Right cardiac atrium (tissue), 5 donors: ENCODE results near the gene BCAS3. TPM values are rescaled to one million over a fixed set of nuclear protein-coding genes. Genes with fewer than 3 reads are reported as not detected.
"Not testable (repeated sequence)": the region's sequence is repeated elsewhere in the genome, so short reads cannot be mapped to it uniquely, and the experiment has no call there.

Experiments used
- ATAC-seq, 2 donors: fragments of 200-7000 bp; cut with Tn5 transposase; one replicate each; pipeline versions ENCODE4 v1.8.0 to v1.9.1; 2020; ENCODE audit warnings: moderate library complexity in 2 of 2, mild to moderate bottlenecking in 1 of 2
- DNase-seq, 3 donors: peaks; one replicate each; pipeline ENCODE4 v3.0.0-alpha.2; 2020
- H3K27ac ChIP-seq: one replicate; pipeline ENCODE4 v1.5.1; 2013; ENCODE audit warnings: mild to moderate bottlenecking, low read length, control low read depth, moderate library complexity
- H3K27me3 ChIP-seq: one replicate; pipeline ENCODE4 v1.6.1; 2013; ENCODE audit not compliant: control insufficient read depth, insufficient read depth
- H3K4me1 ChIP-seq: one replicate; pipeline ENCODE4 v1.6.1; 2013; ENCODE audit warnings: low read length; ENCODE audit not compliant: control insufficient read depth, insufficient read depth
- H3K4me3 ChIP-seq: one replicate; pipeline ENCODE4 v1.5.1; 2013; ENCODE audit warnings: low read length, control low read depth
- H3K9me3 ChIP-seq: one replicate; pipeline ENCODE4 v1.6.1; 2013; ENCODE audit warnings: low read length; ENCODE audit not compliant: control insufficient read depth
- WGBS: extraction: QIAGEN DNeasy Blood & Tissue Kit; methylation state at CpG from one replicate; pipeline ENCODE4 v1.1.7; 2013; 5-methylcytosine and 5-hydroxymethylcytosine counted together
- intact Hi-C, 4 donors: fragments of 100-400 bp; cut with DNase I; formaldehyde crosslinking; loops; one replicate each; pipeline versions ENCODE4 v1.11.0 to v1.14.0; 2022 to 2023
- polyA plus RNA-seq: library from polyadenylated mRNA; stranded (reverse); fragments of 200-250 nt; gene quantifications from one replicate; pipeline ENCODE4 v1.2.3, GENCODE V29; 2013
- total RNA-seq, 4 donors: library from RNA; stranded (reverse); fragmentation: NEBNext Ultra II Directional; extraction: Animal tissue kit (Norgen Biotek cat#: 25700); gene quantifications; one replicate each; pipeline ENCODE4 v1.2.1, GENCODE V29; 2021
- donor health status: healthy with polysubstance abuse.
- donor health status: DM: no; HTN: yes; CAD: no.
- donor health status: DM: no; HTN: no; CAD: no.
- donor health status: DM: no; HTN: yes; CAD: no; lungs with severe emphysema.
- donor health status: DM: yes; HTN: yes; CAD: no.

BCAS3 gene
- total and polyA plus RNA-seq, 5 donors = 6.6 to 19.6 (median 19.1) TPM

DNA sequence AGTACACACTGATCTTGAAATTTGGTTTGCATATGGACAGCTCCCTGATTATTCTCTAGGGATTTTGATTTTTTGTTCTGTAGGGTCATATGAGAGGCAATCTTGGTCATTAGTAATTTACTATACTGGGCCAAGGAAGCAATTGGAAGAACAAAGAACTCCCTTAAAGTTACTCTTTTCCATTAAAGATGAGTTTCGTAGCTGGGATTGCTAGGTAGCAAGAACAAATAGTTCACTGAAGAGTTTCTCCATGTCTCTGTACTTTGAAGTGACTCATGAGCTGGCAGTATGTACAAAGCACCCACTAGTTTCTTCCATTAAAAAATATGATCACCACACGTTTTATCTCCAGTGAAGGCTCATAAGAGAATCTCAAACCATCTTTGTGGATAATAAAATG, 6.2 kb upstream of the BCAS3 start:
- 49% methylated on average over 2 of the region's 2 CpGs for WGBS
- Histone ChIP-seq H3K27ac (no peak overlapping the region), H3K4me1 (no peaks in the 10 kb centered on the region), H3K4me3 (no peak overlapping the region), H3K9me3 (no peaks in the 10 kb centered on the region), H3K27me3 (no peaks in the 10 kb centered on the region)
- no peak for ATAC-seq
- no peak for DNase-seq
- intact Hi-C loops = no loop called here

DNA sequence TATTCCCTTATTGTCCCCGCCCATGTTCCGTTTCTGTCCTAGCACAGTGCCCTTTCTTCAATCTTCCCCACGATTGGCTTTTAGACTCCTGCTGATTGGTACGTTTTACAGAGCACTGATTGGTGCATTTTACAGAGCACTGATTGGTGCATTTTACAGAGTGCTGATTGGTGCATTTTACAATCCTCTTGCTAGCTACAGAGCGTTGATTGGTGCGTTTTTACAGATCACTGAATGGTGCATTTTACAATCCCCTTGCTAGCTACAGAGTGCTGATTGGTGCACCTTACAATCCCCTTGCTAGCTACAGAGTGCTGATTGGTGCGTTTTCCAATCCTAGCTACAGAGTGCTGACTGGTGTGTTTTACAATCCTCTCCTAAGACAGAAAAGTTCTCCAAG, 3.0 kb upstream of the BCAS3 start:
- H3K4me1 ChIP-seq, DNase-seq, ATAC-seq, H3K27me3 ChIP-seq, H3K9me3 ChIP-seq, H3K27ac ChIP-seq, H3K4me3 ChIP-seq, intact Hi-C loops: not testable (repeated sequence)
- 89% methylated on average over 7 of the region's 7 CpGs for WGBS

DNA sequence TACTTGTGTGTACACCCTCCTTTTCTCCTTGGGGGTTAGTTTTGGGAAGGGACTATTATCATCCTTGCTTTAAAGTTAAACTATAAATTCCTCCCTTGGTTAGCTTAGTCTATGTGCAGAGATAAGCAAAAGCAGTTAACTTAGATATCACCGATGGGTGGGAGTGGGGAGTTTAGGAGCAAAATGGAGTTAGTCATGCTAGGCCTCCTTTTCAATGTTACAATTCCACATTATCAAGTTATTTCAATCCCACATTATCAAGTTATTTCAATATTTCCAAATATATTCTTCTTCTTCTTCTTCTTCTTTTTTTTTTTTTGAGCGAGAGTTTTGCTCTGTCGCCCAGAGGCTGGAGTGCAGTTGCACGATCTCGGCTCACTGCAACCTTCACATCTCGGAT, 1.7 kb upstream of the BCAS3 start:
- Histone ChIP-seq H3K27me3 (no peaks in the 10 kb centered on the region), H3K4me3 (no peak overlapping the region), H3K4me1 (peaks cover 2% of the 10 kb centered on the region), H3K27ac (no peak overlapping the region), H3K9me3 (no peaks in the 10 kb centered on the region)
- WGBS = 95% methylated on average over 6 of the region's 6 CpGs
- DNase-seq (no peak), ATAC-seq (no peak)
- intact Hi-C loops = no loop called here

DNA sequence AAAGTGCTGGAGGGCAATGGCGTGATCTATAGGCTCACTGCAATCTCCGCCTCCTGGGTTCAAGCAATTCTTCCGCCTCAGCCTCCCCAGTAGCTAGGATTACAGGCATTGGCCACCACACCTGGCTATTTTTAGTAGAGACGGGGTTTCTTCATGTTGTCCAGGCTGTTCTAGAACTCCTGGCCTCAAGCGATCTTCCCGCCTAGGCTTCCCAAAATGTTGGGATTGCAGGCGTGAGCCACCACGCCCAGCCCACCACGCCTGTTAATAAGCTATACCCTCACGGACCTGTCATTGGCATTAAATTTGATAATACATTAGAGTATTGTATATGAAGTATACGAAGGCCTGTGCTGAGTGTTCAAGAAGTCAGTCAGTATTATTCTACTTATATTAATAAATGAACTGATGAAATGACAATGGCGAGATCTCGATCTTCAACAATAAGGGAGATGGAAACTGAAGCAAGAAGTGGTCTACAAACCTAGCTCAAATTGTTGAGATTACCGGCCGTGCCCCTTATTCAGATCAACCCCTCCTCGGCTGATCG, 818 bp upstream of the BCAS3 start:
- Histone ChIP-seq H3K9me3 (no peaks in the 10 kb centered on the region), H3K4me1 (peaks cover 2% of the 10 kb centered on the region), H3K27me3 (no peaks in the 10 kb centered on the region), H3K4me3 (peak overlapping the region; percentile 73), H3K27ac (no peak overlapping the region)
- DNase-seq (no peak), ATAC-seq (no peak)
- intact Hi-C loops = no loop called here
- 29% methylated on average over 17 of the region's 17 CpGs for WGBS

DNA sequence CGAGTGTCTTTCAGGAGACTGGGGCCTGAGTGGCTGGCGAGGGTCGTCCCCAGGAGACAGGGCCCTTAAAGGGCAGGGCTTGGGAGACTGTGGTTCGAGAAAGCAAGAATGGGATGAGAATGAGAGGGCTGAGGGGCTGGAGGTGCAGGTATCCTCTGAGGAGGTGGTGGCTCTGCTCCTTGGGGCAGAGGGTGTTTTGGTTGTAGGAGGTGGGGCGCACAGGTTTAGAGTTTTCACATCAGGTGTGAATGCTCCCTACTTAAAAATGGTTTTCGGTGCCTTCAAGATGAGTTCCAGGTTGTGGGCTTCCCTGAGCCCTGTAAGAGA, 430 bp downstream of the BCAS3 start:
- Histone ChIP-seq H3K9me3 (no peaks in the 10 kb centered on the region), H3K27me3 (no peaks in the 10 kb centered on the region), H3K4me1 (peaks cover 2% of the 10 kb centered on the region), H3K4me3 (peak overlapping the region; percentile 73), H3K27ac (peak overlapping the region; percentile 76)
- intact Hi-C loops = no loop called here
- WGBS = 5% methylated on average over 6 of the region's 6 CpGs
- ATAC-seq = no peak
- no peak for DNase-seq

DNA sequence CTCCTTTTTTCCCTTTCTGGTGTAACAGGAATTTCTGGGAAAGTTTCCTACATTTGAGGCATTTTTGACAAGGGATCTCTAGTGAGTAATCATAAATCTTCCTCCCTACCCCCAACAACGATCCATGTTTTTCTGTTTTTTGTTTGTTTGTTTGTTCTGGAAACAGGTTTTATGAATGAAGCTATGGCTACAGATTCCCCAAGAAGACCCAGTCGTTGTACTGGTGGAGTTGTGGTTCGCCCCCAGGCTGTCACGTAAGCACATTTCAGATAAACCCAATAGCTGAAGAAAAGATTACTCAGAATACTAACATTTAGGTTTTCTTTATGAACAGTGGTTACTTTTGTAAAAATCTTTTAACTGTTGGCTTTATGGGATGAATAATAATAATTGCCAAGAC, 1.6 kb downstream of the BCAS3 start:
- DNase-seq = no peak
- Histone ChIP-seq H3K4me1 (peaks cover 2% of the 10 kb centered on the region), H3K9me3 (no peaks in the 10 kb centered on the region), H3K27ac (no peak overlapping the region), H3K27me3 (no peaks in the 10 kb centered on the region), H3K4me3 (no peak overlapping the region)
- WGBS = 88% methylated on average over 4 of the region's 4 CpGs
- intact Hi-C loops = no loop called here
- ATAC-seq = no peak

DNA sequence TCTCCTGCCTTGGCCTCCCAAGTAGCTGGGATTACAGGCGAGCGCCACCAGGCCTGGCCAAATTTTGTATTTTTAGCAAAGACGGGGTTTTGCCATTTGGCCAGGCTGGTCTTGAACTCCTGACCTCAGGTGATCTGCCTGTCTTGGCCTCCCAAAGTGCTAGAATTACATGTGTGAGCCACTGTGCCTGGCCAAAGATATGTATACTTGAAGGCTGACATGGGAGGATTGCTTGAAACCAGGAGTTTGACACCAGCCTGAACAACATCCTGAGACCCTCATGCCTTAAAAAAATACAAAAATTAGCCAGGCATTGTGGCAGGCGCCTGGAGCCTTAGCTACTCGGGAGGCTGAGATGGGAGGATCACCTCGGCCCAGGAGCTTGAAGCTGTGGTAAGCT, 3.1 kb downstream of the BCAS3 start:
- ATAC-seq (no peak), DNase-seq (no peak)
- Histone ChIP-seq H3K4me3 (no peak overlapping the region), H3K27me3 (no peaks in the 10 kb centered on the region), H3K27ac (no peak overlapping the region), H3K9me3 (no peaks in the 10 kb centered on the region), H3K4me1 (peaks cover 2% of the 10 kb centered on the region)
- 97% methylated on average over 6 of the region's 6 CpGs for WGBS
- intact Hi-C loops = no loop called here

DNA sequence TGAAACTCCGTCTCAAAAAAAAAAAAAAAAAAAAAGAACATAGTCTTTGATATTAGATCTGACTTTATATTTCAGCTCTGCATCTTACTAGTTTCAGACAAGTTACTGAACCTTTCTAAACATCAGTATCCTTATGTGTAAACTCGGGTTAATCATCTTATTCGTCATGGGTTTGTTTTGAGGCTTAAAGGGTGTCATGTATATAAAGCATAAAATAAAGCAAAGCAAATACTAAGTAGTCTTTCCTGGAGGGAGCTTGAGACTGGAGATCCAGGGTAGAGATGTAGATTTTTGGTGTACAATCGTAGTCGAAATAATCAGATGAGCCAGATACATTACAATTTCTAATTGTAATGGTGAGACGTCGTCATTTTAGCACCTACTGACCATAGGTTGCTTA, 7.8 kb downstream of the BCAS3 start:
- DNase-seq (no peak), ATAC-seq (no peak)
- Histone ChIP-seq H3K9me3 (no peaks in the 10 kb centered on the region), H3K4me3 (no peak overlapping the region), H3K4me1 (no peaks in the 10 kb centered on the region), H3K27ac (no peak overlapping the region), H3K27me3 (no peaks in the 10 kb centered on the region)
- WGBS = 96% methylated on average over 6 of the region's 7 CpGs
- intact Hi-C loops = no loop called here

DNA sequence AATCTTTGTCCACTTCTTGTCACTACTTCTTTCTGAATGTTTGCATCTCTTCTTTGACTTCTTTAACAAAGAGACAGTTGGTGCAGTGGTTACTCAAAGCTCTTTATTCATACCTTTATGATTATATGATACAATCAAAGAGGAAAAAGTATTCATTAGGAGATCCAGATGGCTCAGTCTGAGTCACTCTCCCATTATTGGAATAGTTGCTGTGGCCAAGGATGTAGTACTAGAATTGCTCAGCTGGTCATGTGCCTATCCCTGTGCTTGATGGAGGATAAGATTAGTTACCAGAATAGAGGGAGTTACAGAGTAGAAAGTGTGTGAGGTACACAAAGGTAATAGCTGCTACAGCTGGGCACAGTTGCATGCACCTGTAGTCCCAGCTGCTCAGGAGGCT, 18.3 kb downstream of the BCAS3 start:
- DNase-seq = no peak
- H3K27me3 ChIP-seq = no peaks in the 10 kb centered on the region
- H3K27ac ChIP-seq = no peak overlapping the region
- H3K4me3 ChIP-seq = no peak overlapping the region
- H3K4me1 ChIP-seq = no peaks in the 10 kb centered on the region
- intact Hi-C loops = no loop called here
- ATAC-seq = no peak
- H3K9me3 ChIP-seq = no peaks in the 10 kb centered on the region

DNA sequence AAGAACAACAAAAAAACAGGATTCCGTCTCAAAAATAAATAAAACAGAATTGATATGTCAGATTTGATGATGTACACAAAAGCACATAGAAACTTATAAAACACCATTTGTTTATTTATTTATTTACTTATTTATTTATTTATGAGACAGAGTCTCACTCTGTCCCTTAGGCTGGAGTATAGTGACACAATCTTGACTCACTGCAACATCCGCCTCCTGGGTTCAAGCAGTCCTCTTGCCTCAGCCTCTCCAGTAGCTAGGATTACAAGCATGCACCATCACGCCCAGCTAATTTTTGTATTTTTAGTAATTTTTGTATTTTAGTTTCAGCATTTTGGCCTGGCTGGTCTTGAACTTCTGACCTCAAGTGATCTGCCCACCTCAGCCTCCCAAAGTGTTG, 21.4 kb downstream of the BCAS3 start:
- no peak overlapping the region for H3K4me3 ChIP-seq
- H3K9me3 ChIP-seq = no peaks in the 10 kb centered on the region
- no peak for ATAC-seq
- no peak for DNase-seq
- WGBS = 98% methylated on average over 3 of the region's 3 CpGs
- no peaks in the 10 kb centered on the region for H3K4me1 ChIP-seq
- intact Hi-C loops = no loop called here
- no peaks in the 10 kb centered on the region for H3K27me3 ChIP-seq
- no peak overlapping the region for H3K27ac ChIP-seq

DNA sequence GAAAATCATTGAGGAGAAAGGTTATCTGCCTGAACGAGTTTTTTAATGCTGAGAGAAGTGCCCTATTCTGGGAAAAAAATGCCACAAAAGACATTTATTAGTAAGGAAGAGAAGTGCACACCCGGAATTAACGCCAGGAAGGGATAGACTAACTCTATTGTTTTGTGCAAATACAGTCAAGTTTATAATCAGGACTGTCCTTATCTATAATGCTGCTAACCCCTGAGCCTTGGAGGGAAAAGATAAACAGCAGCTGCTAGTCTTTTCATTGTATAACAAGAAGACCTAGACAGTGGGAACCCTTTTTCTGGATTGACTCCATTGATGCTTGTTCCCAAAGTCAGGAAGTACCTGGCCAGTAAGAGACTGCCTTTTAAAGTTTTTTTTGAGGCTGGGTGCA, 26.5 kb downstream of the BCAS3 start:
- no peaks in the 10 kb centered on the region for H3K4me1 ChIP-seq
- intact Hi-C loops = no loop called here
- 36% methylated on average over 3 of the region's 3 CpGs for WGBS
- H3K27me3 ChIP-seq = no peaks in the 10 kb centered on the region
- DNase-seq (no peak), ATAC-seq (peak in 1 of 2 donors; percentile 50)
- H3K9me3 ChIP-seq = no peaks in the 10 kb centered on the region
- H3K27ac ChIP-seq = no peak overlapping the region
- H3K4me3 ChIP-seq = no peak overlapping the region

DNA sequence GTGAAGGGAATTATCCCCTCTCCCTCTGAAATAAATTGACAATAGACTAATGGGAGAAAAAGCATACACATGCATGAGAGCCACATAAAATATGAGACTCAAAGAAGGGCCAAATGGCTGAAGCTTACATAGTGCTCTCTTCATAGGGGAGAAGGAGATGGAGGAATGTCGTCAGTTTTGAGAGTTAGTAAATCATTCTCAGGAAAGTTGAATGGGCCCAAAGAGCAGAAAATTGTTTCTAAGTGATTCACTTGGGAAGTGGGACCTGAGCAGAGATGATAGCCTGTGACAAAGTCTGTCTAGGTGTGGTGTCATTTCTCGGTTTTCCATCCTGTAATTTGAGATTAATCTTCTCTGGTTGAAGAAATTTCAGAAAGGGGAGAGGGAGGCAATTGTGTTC, 35.0 kb downstream of the BCAS3 start:
- H3K4me1 ChIP-seq = no peaks in the 10 kb centered on the region
- WGBS = 92% methylated on average over 2 of the region's 2 CpGs
- H3K9me3 ChIP-seq = no peaks in the 10 kb centered on the region
- intact Hi-C loops = no loop called here
- DNase-seq = no peak
- no peak overlapping the region for H3K4me3 ChIP-seq
- no peak overlapping the region for H3K27ac ChIP-seq
- no peak for ATAC-seq
- H3K27me3 ChIP-seq = no peaks in the 10 kb centered on the region
